H9 (cell line): ENCODE measurements around the gene PROC. TPM values are rescaled to one million over a fixed set of nuclear protein-coding genes. Genes with fewer than 3 reads are reported as not detected.

Experiments used
- DNase-seq: peaks from one replicate; pipeline ENCODE4 v3.0.0-alpha.2; 2017
- H2AFZ ChIP-seq: one replicate; pipeline ENCODE4 v1.6.1; 2013; ENCODE audit warnings: mild to moderate bottlenecking, low read length, control low read depth, moderate library complexity
- H2AK5ac ChIP-seq: 2 replicates; pipeline ENCODE4 v1.6.1; 2013; ENCODE audit warnings: low read length, control low read depth, mixed read lengths; ENCODE audit not compliant: insufficient read length
- H2BK120ac ChIP-seq: one replicate; pipeline ENCODE4 v1.6.1; 2013; ENCODE audit warnings: low read depth, mild to moderate bottlenecking, low read length, control low read depth, inconsistent platforms; ENCODE audit not compliant: poor library complexity, severe bottlenecking
- H2BK12ac ChIP-seq: 2 replicates; pipeline ENCODE4 v1.6.1; 2013; ENCODE audit warnings: low read length, control low read depth, mixed read lengths, low read depth; ENCODE audit not compliant: insufficient read length
- H2BK15ac ChIP-seq: 2 replicates; pipeline ENCODE4 v1.6.1; 2013; ENCODE audit warnings: low read depth, low read length, control low read depth
- H2BK20ac ChIP-seq: one replicate; pipeline ENCODE4 v1.6.1; 2013; ENCODE audit warnings: low read depth, mild to moderate bottlenecking, low read length, control low read depth, inconsistent platforms; ENCODE audit not compliant: poor library complexity, severe bottlenecking
- H2BK5ac ChIP-seq: 2 replicates; pipeline ENCODE4 v1.6.1; 2013; ENCODE audit warnings: low read length, control low read depth, mixed read lengths; ENCODE audit not compliant: insufficient read length
- H3K14ac ChIP-seq: 2 replicates; pipeline ENCODE4 v1.6.1; 2013; ENCODE audit warnings: low read length, control low read depth; ENCODE audit not compliant: insufficient read depth
- H3K18ac ChIP-seq: 2 replicates; pipeline ENCODE4 v1.6.1; 2013; ENCODE audit warnings: low read depth, mild to moderate bottlenecking, mixed read lengths, low read length, control low read depth; ENCODE audit not compliant: insufficient read length
- H3K23ac ChIP-seq: 2 replicates; pipeline ENCODE4 v1.6.1; 2013; ENCODE audit warnings: low read length, control low read depth, mixed read lengths, low read depth; ENCODE audit not compliant: insufficient read length
- H3K23me2 ChIP-seq: 2 replicates; pipeline ENCODE4 v1.6.1; 2013; ENCODE audit warnings: low read depth, mild to moderate bottlenecking, mixed read lengths, low read length, control low read depth; ENCODE audit not compliant: insufficient read length, poor library complexity, severe bottlenecking
- H3K27ac ChIP-seq: 2 replicates; pipeline ENCODE4 v1.5.1; 2013; ENCODE audit warnings: low read length, control low read depth, mixed read lengths, low read depth; ENCODE audit not compliant: insufficient read length
- H3K27me3 ChIP-seq: 2 replicates; pipeline ENCODE4 v1.6.1; 2013; ENCODE audit warnings: low read length, control low read depth, inconsistent platforms; ENCODE audit not compliant: insufficient read depth
- H3K4ac ChIP-seq: 2 replicates; pipeline ENCODE4 v1.6.1; 2013; ENCODE audit warnings: low read depth, mild to moderate bottlenecking, control low read depth, inconsistent platforms, low read length, moderate library complexity
- H3K4me1 ChIP-seq: 2 replicates; pipeline ENCODE4 v1.6.1; 2013; ENCODE audit warnings: low read length, control low read depth, inconsistent platforms; ENCODE audit not compliant: insufficient read depth
- H3K4me2 ChIP-seq: 2 replicates; pipeline ENCODE4 v1.6.1; 2013; ENCODE audit warnings: low read length, control low read depth, mixed read lengths; ENCODE audit not compliant: insufficient read length, insufficient read depth
- H3K56ac ChIP-seq: 2 replicates; pipeline ENCODE4 v1.6.1; 2013; ENCODE audit warnings: low read depth, mild to moderate bottlenecking, mixed read lengths, low read length, control low read depth; ENCODE audit not compliant: insufficient read length
- H3K79me1 ChIP-seq: 2 replicates; pipeline ENCODE4 v1.6.1; 2013; ENCODE audit warnings: low read depth, mild to moderate bottlenecking, moderate library complexity, low read length, control low read depth, inconsistent platforms; ENCODE audit not compliant: insufficient read depth, poor library complexity, severe bottlenecking
- H3K79me2 ChIP-seq: 2 replicates; pipeline ENCODE4 v1.6.1; 2013; ENCODE audit warnings: low read length, control low read depth, inconsistent platforms; ENCODE audit not compliant: insufficient read depth
- H3K9ac ChIP-seq: 2 replicates; pipeline ENCODE4 v1.6.1; 2013; ENCODE audit warnings: low read length, control low read depth, mixed read lengths; ENCODE audit not compliant: insufficient read length; ENCODE audit errors: extremely low read depth
- H3K9me3 ChIP-seq: one replicate; pipeline ENCODE4 v1.6.1; 2013; ENCODE audit warnings: low read depth, low read length, inconsistent platforms; ENCODE audit not compliant: control insufficient read depth
- H3T11ph ChIP-seq: one replicate; pipeline ENCODE4 v1.6.1; 2013; ENCODE audit warnings: mild to moderate bottlenecking, low read length, control low read depth, inconsistent platforms
- H4K20me1 ChIP-seq: one replicate; pipeline ENCODE4 v1.6.1; 2013; ENCODE audit not compliant: control insufficient read depth, insufficient read length, insufficient read depth
- H4K5ac ChIP-seq: 2 replicates; pipeline ENCODE4 v1.6.1; 2013; ENCODE audit warnings: low read depth, mild to moderate bottlenecking, mixed read lengths, low read length, control low read depth; ENCODE audit not compliant: insufficient read length
- H4K8ac ChIP-seq: replicated peaks from 2 replicates; pipeline ENCODE4 v1.6.1; 2013; ENCODE audit warnings: low read length, control low read depth, mixed read lengths, low read depth; ENCODE audit not compliant: insufficient read length
- H4K91ac ChIP-seq: 2 replicates; pipeline ENCODE4 v1.6.1; 2013; ENCODE audit warnings: low read depth, mild to moderate bottlenecking, moderate library complexity, mixed read lengths, low read length, control low read depth; ENCODE audit not compliant: insufficient read length
- H3K27ac Mint-ChIP-seq, 3 experiments: 2 replicates in 2 of 3; 3 replicates in 1 of 3; pipeline ENCODE4 v1.8.0; 2020 to 2021; ENCODE audit warnings: mixed read lengths in 3 of 3, mild to moderate bottlenecking in 1 of 3, moderate library complexity in 1 of 3
- H3K27me3 Mint-ChIP-seq: 2 replicates; pipeline ENCODE4 v1.8.0; 2021; ENCODE audit warnings: low read depth, mild to moderate bottlenecking, moderate library complexity, mixed read lengths
- H3K36me3 Mint-ChIP-seq, 3 experiments: 2 replicates in 2 of 3; 3 replicates in 1 of 3; pipeline ENCODE4 v1.8.0; 2020 to 2021; ENCODE audit warnings: low read depth in 3 of 3, mixed read lengths in 3 of 3; ENCODE audit not compliant: insufficient read depth in 1 of 3
- H3K4me1 Mint-ChIP-seq, 2 experiments: 2 replicates each; pipeline ENCODE4 v1.8.0; 2020; ENCODE audit warnings: mixed read lengths in 2 of 2
- H3K4me3 Mint-ChIP-seq, 2 experiments: 2 replicates in 1 of 2; 3 replicates in 1 of 2; pipeline ENCODE4 v1.8.0; 2020 to 2021; ENCODE audit warnings: mild to moderate bottlenecking in 2 of 2, mixed read lengths in 2 of 2, moderate library complexity in 1 of 2
- H3K9me3 Mint-ChIP-seq, 2 experiments: 2 replicates in 1 of 2; 3 replicates in 1 of 2; pipeline ENCODE4 v1.8.0; 2020; ENCODE audit warnings: mild to moderate bottlenecking in 2 of 2, mixed read lengths in 2 of 2, moderate library complexity in 1 of 2
- WGBS: extraction: QIAGEN DNeasy Blood & Tissue Kit; methylation state at CpG from one replicate; pipeline ENCODE4 v1.1.7; 2013; ENCODE audit warnings: missing lambda C conversion rate, low lambda C conversion rate, mixed read lengths; ENCODE audit not compliant: insufficient read length; ENCODE audit errors: extremely low coverage; 5-methylcytosine and 5-hydroxymethylcytosine counted together
- total RNA-seq: library from RNA; stranded (reverse); gene quantifications from 2 replicates; pipeline ENCODE4 v1.2.1, GENCODE V29; 2021
- TF ChIP-seq, protein P1 (sequence below): fragments of 200-600 bp; sonication (generic); conservative IDR thresholded peaks from 3 replicates; pipeline ENCODE4 v1.8.0; 2021; ENCODE audit warnings: antibody characterized with exemption, mild to moderate bottlenecking

Gene PROC
- total RNA-seq, 1 experiment from 2014 or later = 0.61 TPM

- Histone ChIP-seq H4K20me1 (no peaks in the 10 kb centered on the region), H3K14ac (peak overlapping the region; percentile 58; the same call in 1 of the 2 replicates), H3K23me2 (no peaks in the 10 kb centered on the region), H2BK5ac (no peak overlapping the region), H3K23ac (no peak overlapping the region), H2AFZ (no peak overlapping the region), H3K9me3 (no peaks in the 10 kb centered on the region), H2BK120ac (no peak overlapping the region), H3K9ac (no peak overlapping the region), H3K79me1 (no peaks in the 10 kb centered on the region), H3K79me2 (no peaks in the 10 kb centered on the region), H3K56ac (no peak overlapping the region), H4K5ac (no peak overlapping the region), H3K4ac (no peak overlapping the region; the same call in 1 of the 2 replicates), H3T11ph (no peak overlapping the region), H3K27me3 (no peaks in the 10 kb centered on the region), H2BK12ac (no peak overlapping the region), H3K27ac (no peak overlapping the region), H3K4me2 (no peak overlapping the region), H4K8ac (no peak overlapping the region), H2AK5ac (no peak overlapping the region), H3K18ac (peak overlapping the region; percentile 73), H3K4me1 (no peaks in the 10 kb centered on the region; the same call in 1 of the 2 replicates), H4K91ac (no peak overlapping the region), H2BK20ac (no peak overlapping the region), H2BK15ac (no peak overlapping the region)
- Mint-ChIP-seq H3K4me3 (no peak overlapping the region), H3K36me3 (no peaks in the 10 kb centered on the region; a peak in 2 of 7 replicates), H3K27me3 (no peaks in the 10 kb centered on the region; the same call in 1 of the 2 replicates), H3K9me3 (no peaks in the 10 kb centered on the region), H3K4me1 (peaks cover 24 to 25% of the 10 kb centered on the region in 2 experiments), H3K27ac (peak overlapping the region; percentile 70 to 92 (median 87); a peak in 5 of 7 replicates)
- TF ChIP-seq, protein P1, sequence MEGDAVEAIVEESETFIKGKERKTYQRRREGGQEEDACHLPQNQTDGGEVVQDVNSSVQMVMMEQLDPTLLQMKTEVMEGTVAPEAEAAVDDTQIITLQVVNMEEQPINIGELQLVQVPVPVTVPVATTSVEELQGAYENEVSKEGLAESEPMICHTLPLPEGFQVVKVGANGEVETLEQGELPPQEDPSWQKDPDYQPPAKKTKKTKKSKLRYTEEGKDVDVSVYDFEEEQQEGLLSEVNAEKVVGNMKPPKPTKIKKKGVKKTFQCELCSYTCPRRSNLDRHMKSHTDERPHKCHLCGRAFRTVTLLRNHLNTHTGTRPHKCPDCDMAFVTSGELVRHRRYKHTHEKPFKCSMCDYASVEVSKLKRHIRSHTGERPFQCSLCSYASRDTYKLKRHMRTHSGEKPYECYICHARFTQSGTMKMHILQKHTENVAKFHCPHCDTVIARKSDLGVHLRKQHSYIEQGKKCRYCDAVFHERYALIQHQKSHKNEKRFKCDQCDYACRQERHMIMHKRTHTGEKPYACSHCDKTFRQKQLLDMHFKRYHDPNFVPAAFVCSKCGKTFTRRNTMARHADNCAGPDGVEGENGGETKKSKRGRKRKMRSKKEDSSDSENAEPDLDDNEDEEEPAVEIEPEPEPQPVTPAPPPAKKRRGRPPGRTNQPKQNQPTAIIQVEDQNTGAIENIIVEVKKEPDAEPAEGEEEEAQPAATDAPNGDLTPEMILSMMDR = no peak
- peak; percentile 82 for DNase-seq
- WGBS = no CpG with 5 or more reads among the region's 19 CpGs
These were observed 45.1 kb downstream of the PROC start for GRCh38 chr2:127463155-127463991.
